HT-29 (cell line): Measurements from ENCODE around the gene CNIH3. TPM values are rescaled to one million over a fixed set of nuclear protein-coding genes. Genes with fewer than 3 reads are reported as not detected.

Experiments used
- DNase-seq: peaks from one replicate; pipeline ENCODE4 v3.0.0-alpha.2; 2015; ENCODE audit warnings: low spot score
- total RNA-seq: library from RNA; depleted of rRNA; stranded (reverse); fragments of >200 nt; shearing (Covaris generic); gene quantifications from 2 replicates; pipeline ENCODE4 v1.2.3, GENCODE V29; 2014

The CNIH3 gene
- total RNA-seq, 1 experiment from 2014 or later = 1.1 TPM

DNA sequence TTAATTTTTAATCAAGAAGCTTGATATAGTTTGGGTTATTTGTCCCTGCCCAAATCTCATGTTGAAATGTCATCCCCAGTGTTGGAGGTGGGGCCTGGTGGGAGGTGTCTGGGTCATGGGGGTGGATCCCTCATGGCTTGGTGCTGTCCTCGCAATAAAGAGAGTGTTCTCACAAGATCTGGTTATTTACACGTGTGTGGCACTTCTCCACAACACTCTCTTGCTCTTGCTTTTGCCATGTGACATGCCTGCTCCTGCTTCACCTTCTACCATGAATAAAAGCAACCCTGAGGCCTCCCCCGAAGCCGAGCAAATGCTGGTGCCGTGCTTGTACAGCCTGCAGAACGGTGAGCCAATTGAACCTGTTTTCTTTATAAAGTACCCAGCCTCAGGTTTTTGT is 2.6 kb upstream of the CNIH3 start:
- no peak for DNase-seq

DNA sequence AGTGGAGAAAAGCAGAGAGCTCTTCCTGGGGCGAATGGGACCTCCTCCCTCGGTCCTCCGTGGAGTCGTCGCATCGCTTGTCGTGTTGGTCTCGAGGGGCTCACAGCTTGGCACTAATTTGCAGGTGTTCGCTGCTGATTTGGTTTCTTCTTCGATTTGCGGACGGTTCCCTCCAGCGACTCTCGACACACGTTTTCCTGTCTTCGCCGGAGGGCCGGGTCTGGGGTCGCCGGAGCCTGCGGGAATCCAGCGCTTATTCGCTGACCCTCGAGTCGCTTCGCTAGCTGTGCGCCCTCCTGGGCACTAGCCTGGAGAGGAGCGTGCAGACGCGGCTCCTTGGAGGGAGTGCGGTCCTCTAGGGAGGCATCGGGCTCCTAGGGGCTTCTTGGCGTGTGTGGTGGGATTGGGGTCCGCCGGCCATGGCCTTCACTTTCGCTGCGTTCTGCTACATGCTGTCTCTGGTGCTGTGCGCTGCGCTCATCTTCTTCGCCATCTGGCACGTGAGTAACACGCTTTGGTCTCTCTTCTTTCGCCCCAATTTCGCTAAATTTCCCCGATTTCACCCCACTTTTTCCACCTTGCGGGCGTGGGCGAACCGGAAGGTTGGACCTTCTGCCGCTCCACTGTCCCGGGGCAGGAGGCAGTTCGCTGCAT is 766 bp downstream of the CNIH3 start:
- DNase-seq = no peak

DNA sequence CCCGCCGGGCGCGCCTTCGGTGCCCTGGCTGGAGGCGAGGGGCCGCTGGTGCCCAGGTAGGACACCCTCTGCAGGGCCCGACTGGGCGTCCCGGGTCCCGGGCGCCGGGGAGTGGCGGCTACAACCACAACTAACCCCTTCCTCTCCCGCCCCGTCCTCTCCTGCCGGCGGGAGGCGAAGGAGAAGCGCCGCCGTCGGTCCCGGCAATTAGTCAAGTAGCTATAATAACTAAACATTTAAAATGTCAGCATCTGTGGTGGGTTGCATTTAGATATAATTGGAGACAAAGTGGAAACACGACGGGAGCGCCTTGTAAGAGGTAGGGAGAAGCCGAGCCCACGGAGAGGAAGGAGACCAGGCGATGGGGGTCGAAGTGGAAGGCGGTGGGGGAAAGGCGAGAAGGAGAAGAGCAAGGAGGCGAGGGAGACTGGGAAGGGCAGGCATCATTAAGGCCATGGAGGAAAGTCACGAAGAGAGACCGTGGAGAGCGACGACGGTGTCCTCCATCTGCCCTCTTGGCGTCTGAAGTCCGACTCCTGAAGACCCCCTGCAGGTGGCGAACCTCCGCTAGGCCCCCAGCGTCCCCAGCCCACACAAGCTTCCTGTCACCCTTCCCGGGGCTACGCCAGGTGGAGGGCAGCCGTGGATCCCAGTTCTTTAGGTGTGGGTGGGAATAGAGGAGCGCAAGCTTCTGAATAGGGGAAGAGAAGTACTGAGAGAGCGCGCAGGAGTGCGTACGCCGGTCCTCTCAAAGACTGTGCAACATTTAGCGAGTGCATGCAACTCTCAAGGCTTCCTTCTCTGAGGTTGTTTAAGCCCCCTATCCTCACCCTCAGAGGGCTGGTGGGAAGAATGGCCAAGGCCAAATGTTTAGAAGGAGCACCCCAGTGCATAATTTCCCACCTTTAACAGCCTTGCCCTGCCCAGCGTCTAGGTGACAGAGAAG is 1.6 kb downstream of the CNIH3 start:
- DNase-seq = no peak

DNA sequence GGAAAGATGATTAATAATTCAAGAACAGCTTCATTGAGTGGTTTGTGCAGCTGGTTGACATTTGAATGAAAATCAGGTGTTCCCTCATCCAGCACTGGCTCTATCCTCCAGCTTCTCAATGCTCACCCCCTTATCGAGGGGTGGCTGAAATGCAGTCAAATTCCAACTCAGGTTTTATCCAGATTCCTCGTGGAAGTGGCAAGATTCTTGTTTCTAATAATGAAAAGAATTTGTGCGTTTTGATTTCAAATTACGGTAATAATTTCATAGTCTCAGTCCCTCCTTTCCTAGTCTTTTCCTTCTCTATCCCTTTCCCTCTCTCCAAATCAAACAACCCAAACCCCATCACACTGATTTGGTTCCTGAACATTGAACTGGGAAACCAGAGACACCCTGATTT is 3.1 kb downstream of the CNIH3 start:
- DNase-seq = no peak

DNA sequence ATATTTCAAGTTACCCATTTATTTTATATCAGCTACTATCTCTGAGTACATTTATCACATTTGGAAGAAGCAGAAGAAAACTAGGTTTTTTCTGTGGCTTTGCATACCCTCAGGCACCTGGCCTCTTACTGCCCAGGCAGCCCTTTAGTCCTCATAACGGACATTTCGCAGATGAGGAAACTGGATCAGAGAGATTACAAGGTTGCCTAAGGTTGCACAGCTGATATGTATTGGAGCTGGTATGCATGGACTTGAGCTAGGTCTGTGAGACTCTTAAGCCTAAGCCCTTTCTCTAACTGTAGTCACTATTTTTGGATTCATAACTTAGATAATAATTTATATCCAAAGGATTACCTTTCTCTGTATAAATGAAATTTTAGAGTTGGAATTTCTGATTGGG is 4.0 kb downstream of the CNIH3 start:
- no peak for DNase-seq

DNA sequence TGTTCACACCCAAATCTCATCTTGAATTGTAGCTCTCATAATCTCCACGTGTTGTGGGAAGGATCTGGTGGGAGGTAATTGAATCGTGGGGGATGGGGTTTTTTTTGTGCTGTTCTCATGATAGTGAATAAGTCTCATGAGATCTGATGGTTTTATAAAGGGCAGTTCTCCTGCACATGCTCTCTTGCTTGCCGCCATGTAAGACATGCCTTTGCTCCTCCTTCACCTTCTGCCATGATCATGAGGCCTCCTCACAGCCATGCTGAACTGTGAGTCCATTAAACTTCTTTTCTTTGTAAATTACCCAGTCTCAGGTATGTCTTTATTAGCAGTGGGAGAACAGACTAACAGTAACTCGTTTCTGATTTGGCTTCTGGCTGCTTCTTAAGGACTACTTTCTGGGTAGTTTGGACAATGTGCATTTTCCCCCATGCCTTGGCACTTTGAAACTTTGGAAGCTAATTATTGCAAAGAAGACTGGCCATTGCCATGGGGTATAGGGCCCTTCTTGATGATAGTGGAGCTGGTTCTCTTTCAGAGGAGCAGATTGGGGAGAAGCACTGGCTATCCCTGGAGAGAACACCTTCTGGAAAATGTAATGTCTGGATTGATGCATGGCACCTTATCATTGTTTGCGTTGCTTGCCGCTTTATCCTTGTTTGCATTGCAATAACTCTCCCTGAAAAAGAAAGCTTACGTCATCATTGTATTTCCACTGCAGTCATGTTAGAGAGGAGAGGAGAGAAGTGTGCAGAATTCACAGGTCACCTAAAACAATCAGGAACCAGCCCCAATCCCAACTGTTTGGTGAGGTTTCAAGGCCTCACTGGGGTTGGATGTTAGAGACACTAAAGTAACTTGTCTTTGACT is 5.9 kb downstream of the CNIH3 start:
- DNase-seq = no peak

DNA sequence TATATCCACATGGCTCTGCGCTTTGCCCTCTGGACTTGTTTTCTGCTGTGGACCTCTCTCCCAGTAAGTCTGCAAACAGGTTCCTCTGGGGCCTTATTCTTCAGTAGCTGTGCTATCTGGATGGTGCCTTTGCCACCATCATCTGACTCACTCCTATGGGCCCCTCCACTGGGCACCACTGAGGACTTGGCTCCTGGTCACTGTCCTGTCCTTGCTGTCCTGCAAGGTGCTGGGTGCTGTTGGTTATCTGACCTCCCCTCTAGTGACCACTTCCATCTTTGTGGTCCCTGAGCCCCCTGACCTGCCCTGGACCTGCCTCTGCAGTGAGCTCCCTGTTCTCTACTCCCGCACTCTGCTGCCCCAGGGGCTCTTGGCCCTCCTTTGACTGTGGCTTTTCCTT is 6.7 kb downstream of the CNIH3 start:
- no peak for DNase-seq

DNA sequence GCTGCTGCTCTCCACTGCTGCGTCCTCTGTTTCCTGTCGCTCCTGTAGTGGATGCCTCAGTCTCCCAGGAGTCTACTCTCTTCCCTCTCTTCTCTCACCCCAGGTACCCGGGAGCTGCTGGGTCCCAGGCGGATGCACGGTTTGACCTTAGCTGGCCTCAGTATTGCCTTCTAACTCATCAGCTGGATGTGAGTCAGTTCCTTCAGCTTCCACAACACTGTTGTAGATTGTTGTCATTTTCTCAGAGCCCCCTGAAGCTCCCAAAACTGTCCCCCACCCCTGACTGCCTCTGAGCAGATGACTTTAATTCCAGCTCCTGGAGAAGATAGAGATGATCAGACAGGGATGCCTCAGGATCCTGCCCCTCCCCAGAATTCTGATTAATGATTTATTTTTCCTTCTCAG is 7.2 kb downstream of the CNIH3 start:
- no peak for DNase-seq

DNA sequence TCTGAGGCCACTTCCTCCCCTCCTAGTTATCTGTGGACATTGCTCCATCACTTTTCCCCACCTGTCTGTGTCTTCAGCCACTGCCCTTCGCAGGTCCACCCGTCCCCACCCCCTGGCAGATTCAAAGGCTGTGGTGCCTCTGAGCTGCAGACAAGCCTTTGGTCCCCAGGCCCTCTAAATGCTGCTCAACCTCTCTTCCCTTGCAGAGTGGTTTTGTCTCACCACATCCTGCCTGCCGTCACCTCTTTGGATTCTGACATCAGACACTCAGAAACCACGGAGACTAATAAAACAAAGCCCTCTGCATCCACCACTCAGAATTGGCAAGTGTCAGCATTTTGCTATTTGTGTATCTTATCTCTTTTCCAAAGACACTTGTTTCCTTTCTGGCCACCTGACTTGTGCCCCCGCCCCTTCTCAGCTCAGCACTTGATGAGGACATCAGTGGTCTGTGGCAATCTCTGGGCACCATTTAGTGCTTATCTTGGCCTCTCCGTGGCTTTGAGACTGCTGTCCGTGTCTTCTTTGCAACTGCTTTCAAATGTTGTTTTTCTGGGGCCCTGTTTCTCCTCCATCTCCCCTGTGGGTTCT is 7.7 kb downstream of the CNIH3 start:
- no peak for DNase-seq

DNA sequence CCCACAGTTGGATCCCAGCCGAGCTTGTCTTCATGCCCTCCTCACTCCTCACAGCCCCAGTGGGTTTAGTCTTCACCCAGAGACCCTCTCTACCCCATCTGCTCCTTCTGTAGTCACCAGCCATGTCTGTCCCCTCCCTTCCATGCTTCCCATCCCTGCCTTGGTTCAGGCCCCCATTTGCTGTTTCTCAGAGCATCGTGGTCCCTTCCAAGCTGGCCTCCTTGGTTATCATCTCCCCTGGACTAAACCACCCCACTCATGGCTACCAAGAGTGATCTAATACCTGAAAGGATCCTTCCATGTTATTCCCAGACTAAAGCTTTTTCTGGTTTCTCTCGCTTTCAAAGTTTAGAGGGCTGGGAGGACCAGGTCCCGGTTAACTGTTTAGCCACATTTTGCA is 8.3 kb downstream of the CNIH3 start:
- no peak for DNase-seq

DNA sequence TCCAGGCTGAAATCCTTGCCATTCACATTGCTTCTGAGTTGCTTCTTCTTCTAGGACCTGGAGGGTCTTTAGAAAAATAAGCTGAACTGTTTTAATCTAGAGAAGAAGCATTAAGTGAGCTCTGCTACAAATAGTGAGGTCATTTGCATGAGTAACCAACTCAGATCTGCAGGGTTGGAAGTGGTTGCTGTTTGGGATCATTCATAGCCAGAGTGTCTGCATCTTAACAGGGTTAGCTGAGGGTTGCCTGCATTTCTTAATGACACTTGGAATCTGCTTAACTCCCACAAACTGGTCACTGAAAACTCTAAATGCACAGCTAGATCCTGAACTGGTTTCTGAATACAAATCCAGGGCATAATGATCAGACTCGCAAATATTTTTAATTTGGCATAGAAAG is 9.9 kb downstream of the CNIH3 start:
- DNase-seq = no peak

DNA sequence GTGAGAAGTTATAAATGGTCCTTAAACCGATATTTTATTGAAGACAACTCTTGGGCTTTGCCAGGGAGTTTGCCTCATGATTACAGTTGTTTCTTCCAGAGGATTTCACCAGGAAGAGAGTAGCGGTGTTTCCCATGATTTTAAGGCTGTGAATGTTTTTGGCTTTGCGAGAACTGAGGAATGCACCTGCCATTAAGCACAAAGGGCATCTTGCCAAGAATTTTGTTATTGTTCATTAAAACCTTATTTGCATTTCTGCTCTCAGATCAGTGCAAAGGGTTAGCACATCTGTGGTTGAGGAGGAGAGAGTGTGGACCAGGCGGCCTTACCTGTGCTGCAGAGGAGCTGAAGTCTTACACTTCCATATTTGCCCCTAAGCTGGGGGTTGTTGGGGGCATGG is 13.8 kb downstream of the CNIH3 start:
- DNase-seq = no peak

DNA sequence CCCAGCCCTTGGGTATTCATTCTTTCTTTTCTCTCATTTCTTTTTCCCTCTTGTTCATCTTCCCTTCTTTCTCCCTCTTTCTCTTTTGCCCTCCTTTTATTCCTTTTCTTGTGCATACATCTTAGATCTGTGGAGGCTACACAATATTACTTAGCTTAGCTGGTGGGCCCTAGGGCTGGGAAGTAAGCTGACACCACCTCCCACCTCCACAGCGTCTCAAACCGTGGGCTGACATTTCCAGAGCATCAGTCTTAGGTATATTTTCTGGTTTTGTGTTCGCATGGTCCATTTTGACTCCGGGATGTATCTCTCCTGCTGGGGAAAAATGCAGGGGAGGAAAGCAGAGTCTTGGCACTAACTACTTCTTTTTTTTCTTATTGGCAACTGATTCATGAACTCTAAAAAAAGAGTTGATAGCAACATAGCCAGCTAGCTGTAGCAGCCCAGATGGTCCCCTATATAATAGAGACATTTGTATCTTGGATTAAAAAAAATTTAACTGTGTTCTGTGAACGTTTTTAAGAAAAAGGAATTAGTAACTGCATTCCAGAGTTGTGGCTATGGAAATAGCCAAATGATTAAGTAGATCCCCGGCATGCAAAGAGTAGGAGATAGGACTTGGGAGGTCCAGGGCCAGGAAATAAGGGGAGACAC is 15.5 kb downstream of the CNIH3 start:
- no peak for DNase-seq

DNA sequence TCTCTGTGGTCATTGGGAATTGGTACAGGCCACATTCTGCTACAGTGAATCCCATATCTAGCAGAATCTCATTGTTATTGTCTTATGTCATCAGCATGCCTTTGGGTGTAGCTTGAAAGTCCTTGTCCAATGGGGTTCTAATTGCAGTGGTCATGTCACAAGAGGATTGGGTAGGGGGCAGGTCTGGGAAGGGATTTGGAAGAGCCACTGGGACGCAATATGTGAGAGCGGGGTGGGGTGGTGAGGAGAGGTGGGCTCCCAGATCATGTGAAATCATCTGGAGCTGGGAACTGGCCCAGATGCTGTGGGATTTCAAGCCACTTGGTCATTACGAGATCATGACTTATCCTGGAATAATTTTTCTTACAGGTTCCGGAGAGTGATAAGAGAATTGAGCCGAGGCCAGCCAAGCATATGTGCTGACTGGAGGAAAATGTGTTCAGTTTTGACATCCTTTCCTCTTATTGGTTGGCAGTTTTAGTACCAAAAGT is 16.3 kb downstream of the CNIH3 start:
- DNase-seq = no peak

DNA sequence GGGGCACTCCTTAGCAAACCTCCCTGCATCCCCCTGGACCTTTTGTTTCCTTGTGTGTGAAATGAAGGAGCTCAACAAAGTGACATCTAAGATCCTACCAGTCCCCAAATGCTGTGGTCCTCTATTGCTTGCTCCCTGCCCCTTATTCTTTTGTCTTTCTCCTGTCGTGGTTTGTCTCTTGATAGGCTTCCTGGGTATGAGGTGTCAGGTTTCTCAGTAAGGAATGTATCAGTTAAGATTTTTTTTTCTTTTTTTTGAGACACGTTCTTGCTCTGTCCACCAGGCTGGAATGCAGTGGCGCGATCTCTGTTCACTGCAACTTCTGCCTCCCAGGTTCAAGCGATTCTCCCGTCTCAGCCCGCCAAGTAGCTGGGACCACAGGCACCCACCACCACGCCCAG is 16.8 kb downstream of the CNIH3 start:
- no peak for DNase-seq

DNA sequence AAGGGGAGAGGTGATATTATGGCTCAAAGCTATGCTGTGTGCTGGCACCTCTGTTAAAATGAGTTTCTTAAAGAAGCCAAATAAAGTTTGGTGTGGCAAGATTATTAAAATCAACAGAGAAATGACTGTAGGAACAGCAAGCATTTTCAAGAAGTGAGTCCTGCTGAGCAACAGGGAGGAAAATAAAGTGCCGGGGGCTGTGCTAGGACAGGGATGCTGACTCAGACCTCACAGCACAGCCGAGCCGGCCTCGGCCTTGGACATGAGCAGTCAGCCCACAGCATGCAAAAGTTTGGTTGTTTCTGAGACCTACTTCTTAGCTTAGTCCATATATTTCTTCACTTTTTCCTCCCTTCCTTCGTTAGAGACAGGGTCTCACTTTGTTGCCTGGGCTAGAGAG is 19.2 kb downstream of the CNIH3 start:
- no peak for DNase-seq

DNA sequence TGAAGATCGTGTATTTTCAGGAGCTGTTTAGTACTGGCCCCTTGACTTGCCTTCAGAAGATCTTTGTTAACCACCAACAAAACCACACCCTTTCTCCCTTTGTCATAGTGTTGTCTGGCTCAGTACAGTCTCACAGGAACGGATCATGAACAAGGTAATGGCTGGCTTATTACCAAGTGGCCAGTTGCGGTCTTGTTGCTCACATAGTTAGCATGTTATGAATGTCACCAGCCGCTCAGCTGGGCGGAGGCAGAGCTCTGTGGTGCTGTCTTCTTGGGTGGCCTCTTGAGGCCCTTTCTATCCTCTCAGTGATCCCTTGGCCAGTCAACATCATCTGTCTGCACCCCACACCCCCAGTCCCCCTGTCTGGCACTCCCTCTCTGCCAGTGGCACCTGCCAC is 21.4 kb downstream of the CNIH3 start:
- peak; percentile 31 for DNase-seq

DNA sequence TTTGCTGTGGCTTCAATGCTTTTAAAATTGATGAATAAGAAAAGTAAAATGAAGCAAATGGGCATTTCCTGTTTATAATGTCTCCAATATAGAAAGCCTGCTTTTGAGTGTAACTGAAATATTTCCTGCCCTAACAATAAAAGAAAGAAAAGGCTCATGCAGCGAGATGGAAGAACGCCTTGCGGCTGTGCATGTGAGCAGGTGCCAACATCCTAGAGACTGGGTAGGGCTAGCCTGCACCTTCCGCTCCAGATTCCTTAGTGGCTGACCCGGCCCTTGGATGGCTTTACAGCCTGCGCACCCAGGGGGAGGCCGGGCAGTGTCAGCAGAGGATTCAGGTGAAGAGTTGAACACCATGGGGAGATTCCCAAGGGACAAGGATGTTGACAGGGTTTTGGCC is 21.8 kb downstream of the CNIH3 start:
- no peak for DNase-seq

DNA sequence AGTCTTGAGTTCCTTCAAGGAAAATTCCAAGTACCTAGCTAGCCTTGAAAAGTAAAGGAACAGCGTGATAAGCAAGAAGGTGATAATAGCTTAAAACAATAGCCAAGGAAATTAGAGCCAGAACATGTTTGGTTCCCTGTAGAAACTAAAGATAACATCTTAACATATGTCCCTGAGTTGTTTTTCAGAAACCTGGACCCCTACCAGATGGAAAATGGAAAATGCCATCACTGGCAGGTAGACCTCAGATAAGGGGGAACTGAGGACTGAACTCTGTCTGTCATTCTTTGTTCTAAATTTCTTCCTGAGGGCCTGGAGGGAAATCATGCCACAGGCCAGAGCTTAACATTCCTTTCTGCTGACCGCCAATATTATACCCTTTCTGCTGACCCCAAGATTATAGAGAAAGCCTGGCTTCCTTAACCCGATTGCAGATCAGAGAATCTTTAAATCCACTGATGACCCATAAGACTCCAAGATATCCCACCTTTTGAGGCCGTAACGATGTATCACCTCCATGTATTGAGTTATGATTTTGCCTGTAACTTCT is 23.4 kb downstream of the CNIH3 start:
- DNase-seq = no peak

DNA sequence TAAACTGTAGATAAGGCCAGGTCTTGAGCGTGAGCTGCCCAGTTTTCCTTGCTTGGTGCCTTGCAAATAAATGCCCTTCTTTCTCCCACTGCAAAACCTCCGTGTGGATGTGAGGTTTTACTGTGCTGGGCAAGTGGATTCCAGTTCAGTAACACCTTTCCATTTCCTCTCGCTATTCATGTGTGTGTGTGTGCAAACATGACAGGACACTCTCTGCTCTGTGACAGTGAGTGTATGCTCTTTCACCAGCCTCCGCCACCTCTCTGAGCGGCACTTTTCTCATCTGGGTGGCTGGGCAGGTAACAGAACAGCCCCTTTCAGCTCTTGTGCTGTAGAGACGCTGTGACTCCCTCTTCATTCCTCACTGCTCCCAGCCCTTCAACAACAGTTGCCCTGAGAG is 23.9 kb downstream of the CNIH3 start:
- DNase-seq = no peak

DNA sequence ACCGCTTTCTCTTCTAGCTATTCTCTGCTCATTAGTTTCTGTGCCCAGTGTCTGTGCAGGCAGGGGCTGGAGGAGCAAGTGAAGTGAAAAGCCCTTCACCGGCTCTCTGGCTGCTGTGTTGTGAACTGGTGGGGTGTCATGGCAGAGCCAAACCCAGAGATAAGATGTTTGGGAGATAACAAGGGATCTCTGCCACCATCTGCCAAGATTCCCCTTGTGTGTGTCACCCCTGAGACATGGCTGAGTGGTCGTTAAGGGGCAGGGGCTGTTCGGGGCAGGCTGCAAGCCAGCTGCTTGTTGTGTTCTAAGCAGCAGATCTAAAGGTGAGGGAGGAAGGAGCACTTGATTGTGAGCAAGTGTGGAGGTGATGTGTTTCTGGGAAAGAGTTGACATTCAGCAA is 24.5 kb downstream of the CNIH3 start:
- no peak for DNase-seq
